GM18873 (cell line): ENCODE data around the gene ATP11A.
"Not testable (repeated sequence)": the region's sequence is repeated elsewhere in the genome, so short reads cannot be mapped to it uniquely, and the experiment has no call there.

ENCODE experiments used
- ATAC-seq: cut with Tn5 transposase; IDR thresholded peaks from one replicate; pipeline ENCODE4 v1.9.1; 2021; ENCODE audit warnings: mild to moderate bottlenecking, moderate library complexity, moderate number of reproducible peaks; ENCODE audit not compliant: unreplicated experiment, low FRiP score

ATP11A gene

DNA sequence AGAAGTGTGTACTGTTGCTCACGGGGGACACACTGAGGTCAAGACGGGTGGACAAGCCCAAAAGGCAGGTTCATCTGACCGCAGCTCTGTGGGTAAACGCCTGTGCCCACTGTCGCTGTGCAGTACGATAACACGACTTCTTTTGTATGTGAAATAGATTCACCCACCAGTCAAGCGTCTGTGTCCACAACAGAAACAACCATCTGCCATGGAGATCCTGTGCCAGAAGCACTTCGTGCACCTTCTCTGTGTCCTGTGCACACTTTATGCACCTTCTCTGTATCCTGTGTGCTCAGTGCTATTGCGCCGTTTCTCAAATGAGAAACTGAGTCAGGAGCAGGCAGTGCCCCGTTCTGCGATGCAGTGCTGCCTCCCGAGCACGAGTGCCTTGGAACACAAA, 138.9 kb downstream of the ATP11A start:
- ATAC-seq = no peak

DNA sequence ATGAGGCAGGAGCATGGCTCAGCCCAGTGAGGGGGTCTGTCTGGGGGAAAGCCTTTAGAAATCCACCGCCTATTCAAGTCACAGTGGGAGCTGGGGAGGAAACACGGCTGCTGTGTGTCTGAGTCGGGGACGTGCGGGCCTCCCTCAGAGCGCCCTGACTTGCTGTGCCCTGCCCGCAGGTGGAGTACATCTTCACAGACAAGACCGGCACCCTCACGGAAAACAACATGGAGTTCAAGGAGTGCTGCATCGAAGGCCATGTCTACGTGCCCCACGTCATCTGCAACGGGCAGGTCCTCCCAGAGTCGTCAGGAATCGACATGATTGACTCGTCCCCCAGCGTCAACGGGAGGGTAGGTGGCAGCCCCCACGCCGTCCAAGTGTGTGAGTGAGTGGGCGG, 141.4 kb downstream of the ATP11A start:
- no peak for ATAC-seq

DNA sequence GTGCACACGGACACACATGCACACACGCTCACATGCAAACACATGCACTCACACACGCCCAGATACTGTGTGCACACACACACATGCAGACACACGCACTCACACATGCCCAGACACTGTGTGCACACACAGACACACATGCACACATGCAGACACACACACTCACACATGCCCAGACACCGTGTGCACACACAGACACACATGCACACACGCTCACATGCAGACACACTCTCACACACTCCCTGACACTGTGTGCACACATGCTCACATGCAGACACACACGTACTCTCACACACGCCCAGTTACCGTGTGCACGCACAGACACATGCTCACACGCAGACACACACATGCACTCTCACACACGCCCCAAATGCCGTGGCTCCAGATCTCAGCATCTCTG, 142.0 kb downstream of the ATP11A start:
- no peak for ATAC-seq

DNA sequence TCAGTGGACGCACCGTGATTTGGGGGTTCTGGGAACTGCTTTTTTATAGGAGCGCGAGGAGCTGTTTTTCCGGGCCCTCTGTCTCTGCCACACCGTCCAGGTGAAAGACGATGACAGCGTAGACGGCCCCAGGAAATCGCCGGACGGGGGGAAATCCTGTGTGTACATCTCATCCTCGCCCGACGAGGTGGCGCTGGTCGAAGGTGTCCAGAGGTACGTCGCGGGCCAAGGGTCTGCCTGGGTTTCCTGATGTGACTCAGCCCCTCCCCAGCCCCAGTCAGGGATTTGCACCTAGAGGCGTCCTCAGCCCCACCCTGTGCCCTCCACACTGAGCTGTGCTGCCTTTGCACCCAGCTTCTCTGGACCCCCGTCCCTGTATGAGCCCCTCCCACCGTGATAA, 143.0 kb downstream of the ATP11A start:
- ATAC-seq = no peak

DNA sequence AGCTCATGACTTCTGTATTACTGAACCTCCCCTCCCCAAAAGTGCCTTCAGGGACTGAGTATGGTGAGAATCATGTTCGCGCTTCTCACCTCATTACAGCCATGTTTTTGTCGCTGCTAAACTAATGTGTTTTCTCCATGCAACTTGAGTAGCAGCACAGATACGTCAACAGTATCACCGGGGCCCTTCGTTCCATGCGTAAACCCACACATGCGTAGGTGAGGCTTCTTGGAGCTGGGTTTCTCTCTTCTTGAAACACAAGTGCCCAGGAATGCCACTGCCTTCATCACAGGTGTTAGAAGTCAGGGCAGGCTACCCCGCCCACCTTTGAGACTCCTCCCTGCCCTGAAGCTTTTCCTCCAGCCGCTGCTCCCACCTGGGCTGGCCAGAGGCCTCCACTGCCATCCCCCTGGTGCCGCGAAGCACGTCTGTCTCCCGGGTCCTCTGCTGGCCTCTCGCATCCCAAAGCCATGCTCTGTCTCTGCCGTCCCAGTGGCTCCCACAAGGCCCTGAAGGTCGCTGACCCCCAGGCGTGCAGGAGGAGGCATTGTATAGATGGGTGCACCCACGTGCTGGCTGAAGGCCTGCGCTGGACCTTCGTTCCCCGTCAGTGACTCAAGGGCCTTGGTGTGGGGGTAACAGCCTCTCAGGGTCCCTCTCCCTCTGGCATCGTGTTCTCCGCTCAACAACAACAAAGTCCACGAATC, 143.9 kb downstream of the ATP11A start:
- ATAC-seq = no peak

DNA sequence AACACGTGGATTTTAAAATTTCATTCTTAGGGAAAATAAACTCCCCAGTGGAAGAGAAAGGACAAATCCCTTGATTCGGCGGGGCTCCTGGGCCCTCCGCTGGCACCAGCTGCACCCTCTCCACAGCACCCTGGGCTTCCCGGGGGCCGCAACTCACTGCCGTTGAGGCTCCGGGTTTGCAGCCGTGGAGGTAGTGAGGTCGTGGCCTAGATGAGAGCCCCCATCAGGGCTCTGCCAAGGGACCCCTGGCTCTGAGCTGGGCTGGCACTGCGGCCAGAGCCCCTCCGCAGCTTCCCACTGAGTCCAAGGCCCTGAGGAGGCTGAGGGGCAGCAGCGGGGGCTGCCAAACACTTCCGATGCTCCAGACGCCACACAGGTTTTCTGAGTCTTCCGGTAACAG, 145.5 kb downstream of the ATP11A start:
- ATAC-seq = no peak

DNA sequence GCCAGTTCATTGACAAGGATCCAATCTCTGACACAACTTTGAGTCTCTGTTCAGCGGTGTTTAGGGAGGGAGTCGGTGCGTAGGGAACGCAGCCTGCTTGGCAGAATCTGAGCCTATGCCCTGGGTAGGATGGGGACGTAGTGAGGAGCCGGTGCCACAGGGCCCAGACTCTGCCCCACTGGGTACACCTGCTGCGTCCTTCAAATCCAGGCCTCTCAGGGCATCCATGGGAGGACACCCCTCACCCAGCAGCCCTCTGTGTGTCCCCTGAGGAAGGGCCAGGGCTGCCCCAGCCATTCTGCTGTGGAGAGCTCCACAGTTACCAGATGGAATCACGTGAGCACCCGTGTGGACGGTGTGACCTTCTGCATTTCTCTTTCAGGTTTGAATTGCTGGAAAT, 146.0 kb downstream of the ATP11A start:
- ATAC-seq = no peak

DNA sequence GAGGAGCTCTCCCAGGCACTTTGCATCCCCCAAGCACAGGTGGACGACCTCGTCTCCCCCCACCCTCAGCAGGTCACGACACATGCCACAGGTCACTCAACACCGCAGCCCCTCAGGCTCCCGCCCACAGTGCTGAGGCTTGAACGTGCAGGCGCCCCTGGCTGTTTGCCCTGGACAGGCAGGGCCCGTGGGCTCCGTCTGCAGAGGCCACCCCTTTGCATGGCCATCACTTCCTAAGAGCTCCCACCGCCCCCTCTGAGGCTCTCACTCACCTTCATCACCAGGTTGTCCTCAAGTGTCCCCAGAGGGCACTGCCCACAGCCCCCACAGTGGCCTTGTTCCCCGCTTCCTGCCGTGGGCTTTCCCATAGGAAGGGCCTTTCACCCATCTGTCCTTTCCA, 147.1 kb downstream of the ATP11A start:
- no peak for ATAC-seq

DNA sequence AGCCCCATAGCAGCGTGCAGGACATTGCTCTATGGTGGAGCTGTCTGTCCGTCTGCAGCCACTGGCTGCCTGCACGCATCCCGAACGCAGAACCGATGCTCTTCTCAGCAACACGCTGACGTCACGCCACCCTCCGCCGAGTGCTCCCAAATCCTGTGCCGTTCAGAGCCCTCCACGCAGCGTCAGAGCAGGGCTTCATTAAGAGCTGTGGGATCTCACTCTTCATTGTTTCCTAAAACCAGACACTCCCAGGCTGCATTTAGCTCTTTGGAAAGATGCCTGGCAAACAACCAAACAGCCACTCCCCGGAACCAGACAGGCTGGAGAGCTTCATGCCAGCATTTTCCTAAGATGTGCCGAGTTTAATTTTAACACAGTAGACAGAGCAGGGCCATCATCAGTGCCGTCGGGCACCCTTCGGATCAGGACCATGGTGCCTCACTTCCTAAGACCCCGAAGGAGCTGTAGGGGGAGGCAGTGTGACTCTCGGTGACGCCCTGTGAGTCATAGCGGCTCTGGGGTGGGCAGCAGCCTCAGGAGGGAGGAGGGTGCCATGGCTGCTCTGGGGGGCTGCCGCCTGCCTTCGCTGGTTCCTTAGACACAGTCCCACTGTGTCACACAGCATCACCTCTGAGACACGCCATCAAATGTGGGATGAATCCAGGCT, 147.7 kb downstream of the ATP11A start:
- no peak for ATAC-seq

DNA sequence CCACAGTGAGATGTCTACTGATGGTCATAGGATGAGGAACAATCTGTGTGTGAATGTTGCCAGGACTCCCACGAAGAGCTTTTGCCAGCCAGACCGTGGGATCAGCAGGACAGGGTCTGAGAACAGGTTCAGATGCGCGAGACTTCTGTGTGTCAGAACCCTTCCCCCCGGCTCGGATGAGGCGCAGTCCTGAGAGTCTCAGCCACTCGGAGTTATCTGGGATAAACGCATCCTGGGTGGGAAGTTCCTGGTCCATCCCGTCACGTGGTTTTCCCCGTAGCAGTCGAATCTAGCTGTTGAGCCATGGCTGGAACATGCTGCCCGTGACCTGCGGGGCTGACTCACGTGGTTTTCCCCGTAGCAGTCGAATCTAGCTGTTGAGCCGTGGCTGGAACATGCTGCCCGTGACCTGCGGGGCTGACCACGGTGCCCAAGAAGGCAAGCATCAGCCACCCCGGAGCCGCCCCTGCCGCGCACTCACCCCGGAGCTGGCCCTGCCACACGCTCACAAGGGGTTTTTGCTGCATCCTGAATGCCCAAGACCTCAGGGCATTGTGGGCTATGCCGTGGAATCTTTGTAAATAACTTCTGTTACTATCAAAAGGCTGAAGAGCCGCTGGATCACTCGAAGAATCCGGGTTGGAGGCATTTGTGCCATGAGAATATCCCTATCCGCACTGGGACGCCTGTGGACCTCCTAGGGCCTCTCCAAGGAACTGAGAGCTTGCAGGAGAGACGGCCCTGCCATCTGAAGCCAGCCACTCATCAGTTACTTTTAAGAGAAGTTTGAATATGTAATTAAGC, 148.4 kb downstream of the ATP11A start:
- ATAC-seq = no peak

DNA sequence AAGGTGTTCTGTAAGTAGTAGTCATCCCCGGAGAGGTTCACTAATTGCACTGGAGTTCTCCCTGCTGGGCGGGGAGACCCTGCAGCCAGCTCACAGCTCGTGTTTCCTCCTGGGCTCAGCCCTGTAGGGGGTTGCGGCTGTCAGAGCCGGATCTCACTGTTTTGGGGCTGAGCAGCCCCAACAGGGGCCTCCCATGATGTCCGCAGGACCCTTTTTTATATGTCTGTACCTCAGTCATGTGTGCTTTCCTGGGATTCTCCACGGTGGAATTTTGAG, 148.9 kb downstream of the ATP11A start:
- ATAC-seq = no peak

DNA sequence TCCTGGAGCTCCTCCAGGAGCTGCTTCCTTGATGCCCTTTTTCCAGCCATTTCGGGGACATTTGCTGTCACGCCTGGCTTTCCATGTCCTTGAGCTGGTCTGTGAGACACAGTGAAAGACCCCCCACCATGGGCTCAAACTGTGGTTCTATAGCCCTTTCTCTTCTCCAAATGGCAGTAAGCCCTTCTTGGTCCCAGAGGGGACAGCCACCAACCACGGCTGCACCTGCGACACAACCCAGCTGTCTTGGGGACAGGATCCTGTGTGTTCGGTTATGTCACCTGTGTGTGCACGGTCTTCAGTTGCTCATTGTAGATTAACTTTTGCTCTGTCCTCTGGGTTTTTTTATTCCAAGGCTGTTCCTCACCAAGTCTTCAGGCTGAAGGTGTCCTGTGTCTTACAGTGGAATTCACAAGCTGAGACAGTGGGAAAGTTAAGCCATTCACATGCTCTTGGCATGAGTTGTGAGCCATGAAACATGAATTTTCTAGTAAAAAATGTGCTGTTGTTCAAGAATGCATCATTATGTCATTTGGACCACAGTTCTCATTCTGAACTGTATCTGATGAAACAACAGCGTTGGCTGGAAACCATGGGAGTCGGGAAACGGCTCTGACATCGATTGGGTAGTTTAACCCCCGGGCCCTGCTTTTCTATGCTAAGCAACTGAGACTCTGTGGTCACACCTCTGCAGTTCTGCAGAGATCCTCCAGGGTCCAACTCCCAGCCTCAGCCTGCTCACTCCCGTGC, 149.7 kb downstream of the ATP11A start:
- no peak for ATAC-seq

DNA sequence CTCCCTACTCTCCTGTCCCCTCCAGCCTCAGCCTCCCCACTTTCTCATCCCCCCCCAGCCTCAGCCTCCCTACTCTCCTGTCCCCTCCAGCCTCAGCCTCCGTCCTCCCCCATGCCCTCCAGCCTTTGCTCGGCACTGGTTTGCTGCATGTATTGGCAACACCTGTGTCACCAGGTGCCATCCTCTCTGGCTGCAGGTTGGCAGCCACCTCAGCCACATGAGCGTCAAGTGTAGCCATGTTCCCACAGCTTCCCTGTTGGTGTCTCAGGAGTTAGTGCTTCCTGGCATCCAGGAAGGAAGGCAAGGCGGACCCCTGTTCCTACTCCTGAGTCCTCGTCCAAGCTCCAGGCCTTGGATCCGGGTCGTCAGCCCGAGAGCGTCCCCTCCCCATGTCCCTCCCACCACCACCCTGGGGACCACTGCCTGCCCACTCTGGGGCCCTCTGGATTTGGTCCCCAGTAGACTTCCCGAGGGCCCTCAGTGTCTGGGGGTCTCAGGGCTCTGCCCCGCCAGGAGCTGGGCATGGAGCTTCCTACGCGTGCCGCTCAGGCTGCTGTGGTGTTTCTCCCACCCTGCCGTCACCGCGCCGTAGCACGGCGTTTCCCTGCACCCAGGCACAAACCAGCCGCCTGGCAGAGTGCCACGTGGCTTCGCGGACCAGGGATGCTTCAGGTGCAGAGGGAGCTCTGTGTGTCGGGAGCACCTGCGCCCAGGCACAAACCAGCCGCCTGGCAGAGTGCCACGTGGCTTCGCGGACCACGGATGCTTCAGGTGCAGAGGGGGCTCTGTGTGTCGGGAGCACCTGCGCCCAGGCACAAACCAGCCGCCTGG, 150.8 kb downstream of the ATP11A start:
- ATAC-seq = no peak

DNA sequence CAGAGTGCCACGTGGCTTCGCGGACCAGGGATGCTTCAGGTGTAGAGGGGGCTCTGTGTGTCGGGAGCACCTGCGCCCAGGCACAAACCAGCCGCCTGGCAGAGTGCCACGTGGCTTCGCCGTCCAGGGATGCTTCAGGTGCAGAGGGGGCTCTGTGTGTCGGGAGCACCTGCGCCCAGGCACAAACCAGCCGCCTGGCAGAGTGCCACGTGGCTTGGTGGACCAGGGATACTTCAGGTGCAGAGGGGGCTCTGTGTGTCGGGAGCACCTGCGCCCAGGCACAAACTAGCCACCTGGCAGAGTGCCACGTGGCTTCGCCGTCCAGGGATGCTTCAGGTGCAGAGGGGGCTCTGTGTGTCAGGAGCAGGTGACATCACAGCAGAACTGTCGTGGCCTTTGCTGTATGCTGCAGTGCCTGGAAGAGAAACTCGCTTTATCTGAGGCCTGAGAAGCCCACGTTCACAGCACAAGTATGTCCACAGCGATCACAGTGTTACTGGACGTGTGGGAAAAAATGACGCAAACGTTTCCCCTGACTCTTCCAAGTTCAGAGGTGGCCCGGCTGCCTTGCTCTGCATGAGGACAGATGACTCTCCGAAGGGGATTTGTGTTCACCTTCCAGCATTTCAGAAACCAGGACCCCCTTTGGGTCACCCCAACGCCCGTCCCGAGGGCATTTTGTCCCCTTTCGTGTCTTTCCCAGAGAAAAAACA, 151.6 kb downstream of the ATP11A start:
- ATAC-seq = not testable (repeated sequence)

DNA sequence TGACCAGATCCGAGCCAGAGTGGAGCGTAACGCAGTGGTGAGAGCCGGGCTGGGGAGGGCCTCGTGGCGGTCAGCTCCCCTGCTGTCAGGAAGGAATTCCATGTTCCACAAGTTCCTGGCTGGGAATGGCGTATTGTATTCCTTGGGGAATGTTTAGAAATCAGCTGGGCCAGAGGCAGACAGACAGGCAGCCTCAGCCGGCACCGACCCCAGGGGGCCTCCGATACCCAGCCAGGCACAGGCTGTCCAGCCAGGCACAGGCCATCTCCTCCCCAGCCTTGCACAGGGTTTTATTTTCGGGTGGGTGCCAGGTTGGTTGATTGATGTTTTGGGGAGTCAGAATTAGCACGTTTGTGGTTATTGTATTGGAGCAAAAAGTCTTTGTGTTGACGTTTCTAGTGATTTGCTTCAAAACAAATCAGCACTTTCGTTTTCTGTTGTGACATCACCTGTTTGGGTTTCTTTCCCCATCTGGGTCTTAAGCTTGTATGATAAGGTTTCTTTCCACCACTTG, 152.6 kb downstream of the ATP11A start:
- no peak for ATAC-seq

DNA sequence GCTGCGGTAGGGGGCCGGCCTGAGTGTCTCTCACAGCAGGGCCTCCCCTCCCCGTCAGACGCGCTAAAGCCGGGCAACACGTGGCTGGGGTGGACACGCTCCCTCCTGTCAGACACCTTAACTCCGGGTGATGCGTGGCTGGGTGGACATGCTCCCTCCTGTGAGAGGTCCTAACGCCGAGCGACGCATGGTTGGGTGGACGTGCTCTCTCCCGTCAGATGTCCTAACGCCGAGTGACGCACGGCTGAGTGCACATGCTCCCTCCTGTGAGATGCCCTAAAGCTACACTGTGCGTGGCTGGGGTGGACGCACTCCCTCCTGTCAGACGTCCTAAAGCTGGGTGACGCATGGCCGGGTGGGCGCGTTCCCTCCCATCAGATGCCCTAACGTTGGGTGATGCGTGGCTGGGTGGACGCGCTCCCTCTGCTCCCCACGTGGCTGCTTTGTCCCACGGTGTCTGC, 153.1 kb downstream of the ATP11A start:
- no peak for ATAC-seq

DNA sequence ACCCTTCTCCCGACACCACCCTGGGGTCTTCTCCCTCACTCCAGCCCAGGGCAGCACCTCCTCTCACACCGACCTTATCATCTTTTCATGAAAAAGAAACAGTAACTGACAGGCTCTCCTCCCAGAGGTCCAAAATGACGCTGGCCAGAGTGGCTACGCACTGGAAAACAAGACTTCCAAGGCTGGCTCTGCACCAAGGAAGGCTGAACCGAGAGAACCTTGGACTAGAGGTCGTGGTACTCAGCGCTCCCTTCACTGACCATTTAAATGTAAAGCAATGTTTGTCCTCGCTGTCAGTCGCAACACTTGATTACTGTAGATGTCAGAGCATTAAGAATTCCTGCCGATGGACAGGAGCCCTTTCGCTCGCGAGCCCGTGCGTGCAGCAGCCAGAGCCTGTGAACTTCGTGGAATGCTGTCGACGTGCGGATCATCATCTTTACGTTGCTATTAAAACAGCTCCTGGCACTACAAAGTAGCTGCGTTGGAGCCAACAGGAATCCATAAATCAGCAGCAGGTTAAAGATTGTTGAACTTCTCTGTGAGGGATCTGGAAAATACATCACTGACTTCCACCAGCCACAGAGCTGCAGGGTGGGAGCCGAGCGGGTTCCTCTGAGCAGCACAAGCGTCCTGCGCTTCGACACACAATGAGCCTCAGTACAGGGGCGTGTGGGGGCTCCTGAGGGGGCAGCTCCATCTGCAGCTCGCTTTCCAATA, 153.7 kb downstream of the ATP11A start:
- ATAC-seq = no peak

DNA sequence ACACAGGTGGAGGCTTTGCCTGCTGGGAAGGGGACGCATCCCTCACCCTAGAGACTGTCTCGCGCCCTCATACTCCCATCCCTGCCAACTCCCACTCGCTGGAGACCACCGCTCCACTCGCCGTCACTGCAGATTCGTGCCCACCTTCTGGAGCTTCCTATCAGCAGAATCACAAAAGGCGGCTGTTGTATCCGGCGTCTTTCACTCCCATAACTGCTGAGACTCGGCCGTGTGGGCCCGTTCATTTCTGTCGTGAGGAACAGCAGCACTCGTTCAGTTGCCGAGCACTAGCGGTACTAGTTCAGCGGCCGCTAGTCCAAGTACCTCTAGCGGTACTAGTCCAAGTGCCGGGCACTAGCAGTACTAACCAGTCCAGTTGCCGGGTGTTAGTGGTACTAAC, 154.6 kb downstream of the ATP11A start:
- ATAC-seq = no peak

DNA sequence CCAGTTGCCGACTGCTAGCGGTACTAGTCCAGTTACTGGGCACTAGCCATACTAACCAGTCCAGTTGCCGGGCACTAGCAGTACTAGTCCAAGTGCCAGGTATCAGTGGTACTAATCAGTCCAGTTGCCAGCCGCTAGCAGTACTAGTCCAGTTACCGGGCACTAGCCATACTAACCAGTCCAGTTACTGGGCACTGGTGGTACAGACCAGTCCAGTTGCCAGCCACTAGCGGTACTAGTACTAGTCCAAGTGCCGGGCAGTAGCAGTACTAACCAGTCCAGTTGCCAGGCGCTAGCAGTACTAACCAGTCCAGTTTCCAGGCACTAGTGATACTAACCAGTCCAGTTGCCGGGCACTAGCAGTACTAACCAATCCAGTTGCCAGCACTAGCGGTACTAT, 155.0 kb downstream of the ATP11A start:
- ATAC-seq = no peak
